GM19397 (cell line): ENCODE results near the gene SULT4A1.

ENCODE experiments used
- ATAC-seq: cut with Tn5 transposase; IDR thresholded peaks from one replicate; pipeline ENCODE4 v1.9.1; 2021; ENCODE audit warnings: mild to moderate bottlenecking, moderate library complexity; ENCODE audit not compliant: unreplicated experiment

SULT4A1 gene

DNA sequence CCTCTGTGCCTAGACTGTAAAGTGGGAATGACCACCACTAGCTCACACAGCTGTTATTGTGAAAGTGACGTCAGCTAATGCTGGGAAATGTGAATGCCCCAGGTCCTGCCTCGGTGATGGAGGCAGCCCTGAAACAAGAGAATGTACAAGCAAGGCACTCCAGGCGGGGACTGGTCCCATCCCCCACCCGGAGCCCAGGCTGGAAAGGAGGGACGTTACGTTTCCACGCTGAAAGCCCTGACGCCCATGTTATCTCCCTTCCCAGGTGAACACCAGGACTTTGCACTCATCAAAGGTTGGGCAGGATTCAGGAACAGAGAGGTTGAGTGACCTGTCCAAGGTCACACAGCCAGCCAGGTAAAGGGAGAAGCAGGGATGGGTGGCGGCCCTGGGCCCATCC lies 784 bp downstream of the SULT4A1 start:
- no peak for ATAC-seq

DNA sequence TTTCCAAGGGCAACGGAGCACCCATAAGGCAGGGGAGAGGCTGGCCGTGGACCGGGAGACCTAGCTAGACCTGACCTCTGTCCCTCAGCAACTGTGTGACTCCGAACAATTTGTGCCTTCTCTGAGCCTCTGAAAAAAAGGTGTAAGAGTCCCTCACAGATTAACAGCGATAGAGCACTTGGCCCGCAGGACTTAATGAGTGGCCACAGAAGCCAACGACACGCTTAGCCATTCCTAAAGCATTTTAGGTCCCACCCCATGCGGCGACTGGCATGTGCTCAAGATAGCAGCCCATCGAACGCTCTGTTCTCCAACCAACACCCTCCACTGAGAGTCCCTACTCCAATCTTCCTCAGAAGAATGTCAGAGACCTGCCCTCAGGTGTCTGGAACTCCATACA lies 1.5 kb downstream of the SULT4A1 start:
- no peak for ATAC-seq

DNA sequence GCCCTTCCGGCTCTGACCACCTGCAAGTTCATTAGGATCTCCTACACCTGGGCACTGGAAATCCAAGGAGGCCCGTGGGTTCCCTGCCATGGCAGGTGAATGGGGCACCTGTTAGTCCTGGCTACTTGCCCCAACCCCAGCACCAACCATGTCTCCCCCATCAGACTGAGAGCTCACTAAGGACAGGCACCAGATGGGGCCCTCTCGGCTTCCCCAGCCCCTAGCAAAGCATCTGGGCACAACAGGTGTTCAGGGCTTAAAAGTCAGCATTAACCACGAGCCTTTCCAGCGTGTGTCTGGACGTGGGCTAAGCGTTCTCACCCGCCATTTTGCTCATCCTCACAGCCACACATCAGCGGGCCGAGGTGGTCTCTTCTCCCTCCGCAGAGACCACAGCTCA lies 2.2 kb downstream of the SULT4A1 start:
- no peak for ATAC-seq

DNA sequence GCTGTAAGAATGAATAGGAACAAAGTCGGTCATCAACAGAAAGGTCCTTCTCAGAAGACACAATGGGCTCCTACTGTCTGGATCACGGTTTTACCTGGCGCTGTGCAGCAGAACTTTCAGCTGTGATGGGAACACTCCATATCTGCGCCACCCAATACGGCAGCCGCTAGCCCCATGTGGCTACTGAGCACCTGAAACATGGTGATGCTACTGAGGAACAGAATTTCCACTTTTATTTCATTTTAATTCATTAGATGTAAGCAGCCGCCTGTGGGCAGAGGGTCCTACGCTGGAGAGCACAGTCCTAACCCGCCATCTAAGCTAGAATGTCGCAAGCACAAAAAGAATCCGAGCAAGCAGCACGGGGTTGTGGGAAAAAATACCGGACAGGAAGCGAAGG lies 2.7 kb downstream of the SULT4A1 start:
- ATAC-seq = no peak

DNA sequence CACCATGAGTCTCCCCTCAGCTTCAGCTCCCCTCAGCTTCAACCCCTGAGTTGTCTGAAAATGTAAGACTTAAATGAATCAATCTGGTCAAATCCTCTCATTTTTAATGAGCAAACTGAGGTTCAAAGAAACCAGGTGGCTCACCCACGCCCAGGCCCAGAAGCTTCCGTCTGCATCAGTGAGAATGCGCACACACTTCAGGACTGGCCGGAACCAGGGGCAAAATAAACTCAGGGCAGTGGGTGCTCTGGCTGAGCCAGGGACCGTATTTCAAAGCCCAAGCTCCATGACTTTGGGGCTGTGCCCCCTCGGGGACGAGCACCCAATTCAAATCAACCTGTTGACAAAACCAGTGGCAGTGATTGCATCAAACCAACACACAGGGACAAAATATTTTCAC lies 3.1 kb downstream of the SULT4A1 start:
- ATAC-seq = no peak

DNA sequence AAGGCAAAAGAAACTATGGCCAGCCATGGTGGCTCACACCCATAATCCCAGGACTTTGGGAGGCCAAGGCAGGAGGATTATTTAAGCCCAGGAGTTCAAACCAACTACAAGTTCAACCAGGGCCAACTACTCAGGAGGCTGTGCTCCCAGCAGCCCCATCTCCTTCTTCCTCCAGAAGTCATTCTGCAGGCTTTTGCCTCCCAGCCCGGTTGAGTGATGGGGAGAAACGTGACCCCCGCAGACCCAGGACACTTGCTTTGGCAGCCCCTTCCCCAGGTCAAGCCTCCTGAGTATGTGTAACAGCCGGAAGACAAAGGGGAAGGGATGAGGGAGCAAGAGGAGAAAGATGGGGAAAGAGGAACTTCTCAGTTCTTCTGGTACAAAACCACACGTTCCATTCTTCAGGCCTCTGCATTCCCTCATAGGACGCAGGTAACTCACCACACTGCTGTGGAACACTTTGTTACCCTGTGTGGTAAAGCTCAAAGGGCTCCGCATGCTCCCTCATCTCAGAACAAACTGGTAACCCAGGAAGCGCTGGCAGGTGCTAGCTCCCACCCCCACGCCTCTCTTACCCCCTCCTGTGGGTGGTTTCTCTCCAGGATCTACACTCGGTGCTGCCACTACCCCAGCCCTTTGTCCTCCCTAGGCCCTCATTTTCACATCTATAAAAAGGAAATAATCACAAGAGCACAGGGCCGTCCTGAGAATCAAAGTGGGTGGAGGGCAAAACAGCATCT lies 4.0 kb downstream of the SULT4A1 start:
- no peak for ATAC-seq

DNA sequence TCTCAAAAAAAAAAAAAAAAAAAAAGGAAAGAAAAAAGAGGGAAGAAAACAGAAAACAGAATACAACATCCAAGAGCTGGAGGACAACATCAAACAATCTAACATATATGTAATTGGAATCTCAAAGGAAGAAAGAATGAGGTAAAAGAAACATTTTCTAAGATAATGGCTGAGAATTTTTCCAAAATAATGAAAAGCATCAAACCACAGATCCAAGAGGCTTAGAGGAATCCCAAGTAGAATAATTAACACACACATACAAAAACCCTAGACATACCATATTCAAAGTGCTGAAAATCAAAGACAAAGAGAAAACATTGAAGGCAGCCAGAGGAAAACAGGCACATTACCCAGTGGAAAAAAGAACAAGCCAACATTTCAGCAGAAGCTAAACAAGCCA lies 4.9 kb downstream of the SULT4A1 start:
- ATAC-seq = no peak

DNA sequence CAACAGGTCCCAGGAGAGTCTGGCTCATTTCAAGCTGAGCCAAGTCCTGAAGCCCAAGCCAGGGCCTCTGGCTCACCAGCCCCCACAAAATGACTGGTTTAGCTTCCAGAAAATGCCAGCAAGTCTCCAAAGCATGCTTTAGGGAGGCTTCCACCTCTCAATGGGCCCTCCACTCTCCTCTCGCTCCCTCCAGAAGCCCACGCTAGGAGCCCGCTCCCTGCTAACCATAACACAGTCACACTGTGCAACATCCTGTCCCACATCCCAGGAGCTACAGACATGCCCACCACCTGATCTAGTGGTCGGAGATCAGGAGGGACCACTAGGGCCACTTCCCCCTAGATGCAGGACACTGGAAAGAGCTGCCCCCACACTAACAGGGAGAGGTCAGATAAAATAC lies 6.9 kb downstream of the SULT4A1 start:
- ATAC-seq = no peak

DNA sequence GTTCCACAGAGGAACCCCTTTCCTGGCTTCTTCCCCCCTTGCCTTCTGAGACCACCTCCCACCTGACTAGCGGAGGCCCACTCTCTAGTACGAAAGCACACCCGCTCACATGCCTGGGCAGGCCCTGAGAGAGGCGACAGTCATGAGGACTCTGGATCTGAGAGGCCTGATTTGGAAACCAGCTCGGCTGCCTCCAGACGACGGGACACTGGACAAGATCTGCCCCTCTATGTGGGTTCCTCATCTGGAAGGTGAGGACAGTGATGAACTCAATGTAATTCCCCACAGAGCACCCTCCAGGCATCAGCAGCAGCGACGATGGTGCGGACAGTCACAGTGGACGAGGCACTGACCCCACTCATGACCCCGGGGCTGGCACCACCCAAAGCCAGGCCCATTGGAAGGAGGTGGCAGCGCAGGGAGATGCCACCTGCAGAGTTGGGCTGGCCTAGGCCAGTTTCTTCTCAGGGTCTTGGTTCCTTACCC lies 7.5 kb downstream of the SULT4A1 start:
- ATAC-seq = no peak

DNA sequence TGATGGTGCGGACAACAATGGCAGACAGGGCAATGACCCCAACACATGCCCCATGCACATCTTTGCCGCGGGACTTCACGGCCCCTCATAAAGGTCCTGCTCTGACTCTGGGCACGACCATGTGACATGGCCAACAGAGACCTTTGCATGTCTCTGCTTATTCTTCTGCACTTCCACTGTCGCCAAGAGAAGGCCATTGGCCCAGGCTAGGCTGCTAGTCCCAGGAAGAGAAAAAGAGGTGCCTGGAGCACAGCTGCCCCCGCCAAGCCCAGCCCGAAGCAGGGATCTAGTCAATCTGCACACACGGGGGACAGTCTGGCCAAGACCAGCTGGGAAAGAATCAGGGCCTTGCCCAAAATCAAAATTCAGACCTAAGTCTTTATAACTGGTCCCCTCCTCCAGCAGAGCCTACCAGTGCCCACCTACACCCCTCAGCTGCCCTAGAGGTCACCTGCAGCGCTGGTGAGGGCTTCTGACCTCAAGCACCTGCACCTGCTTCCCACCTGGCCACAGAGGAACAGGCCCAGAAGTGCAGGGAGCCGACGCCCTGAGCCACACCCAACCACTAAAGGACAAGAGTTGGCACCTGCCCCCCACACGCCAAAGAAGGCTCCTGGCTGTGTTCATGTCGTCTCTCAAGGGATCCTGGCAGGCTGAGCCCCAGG lies 8.1 kb downstream of the SULT4A1 start:
- no peak for ATAC-seq

DNA sequence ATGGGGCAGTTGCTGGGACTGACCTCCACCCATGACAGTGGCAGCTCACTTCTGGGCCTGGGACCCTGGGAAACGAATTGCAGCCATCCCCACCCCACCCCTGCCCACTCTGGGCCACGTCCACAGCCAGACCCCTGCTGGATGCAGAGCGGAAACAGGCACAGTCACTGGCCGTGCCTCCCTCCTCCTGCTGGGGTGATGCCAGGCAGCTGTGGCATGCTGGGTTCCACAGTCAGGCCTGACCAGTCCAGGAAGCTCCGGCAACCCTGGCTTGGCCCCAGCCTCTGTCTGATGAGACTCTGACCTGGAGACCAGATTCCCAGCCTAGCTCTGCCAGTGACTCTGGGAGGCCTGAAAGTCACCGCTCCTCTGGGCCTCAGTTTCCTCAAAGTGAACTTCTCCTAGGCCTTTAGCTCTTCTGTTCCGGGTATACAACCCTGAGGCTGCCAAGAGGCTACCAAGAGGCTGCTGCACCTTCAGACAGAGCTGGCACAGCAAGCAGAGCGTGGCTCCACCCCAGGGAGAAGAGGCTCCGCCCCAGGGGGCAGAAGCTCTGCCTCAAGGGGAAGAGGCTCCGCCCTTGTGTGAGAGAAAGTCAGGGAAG lies 8.9 kb downstream of the SULT4A1 start:
- no peak for ATAC-seq

DNA sequence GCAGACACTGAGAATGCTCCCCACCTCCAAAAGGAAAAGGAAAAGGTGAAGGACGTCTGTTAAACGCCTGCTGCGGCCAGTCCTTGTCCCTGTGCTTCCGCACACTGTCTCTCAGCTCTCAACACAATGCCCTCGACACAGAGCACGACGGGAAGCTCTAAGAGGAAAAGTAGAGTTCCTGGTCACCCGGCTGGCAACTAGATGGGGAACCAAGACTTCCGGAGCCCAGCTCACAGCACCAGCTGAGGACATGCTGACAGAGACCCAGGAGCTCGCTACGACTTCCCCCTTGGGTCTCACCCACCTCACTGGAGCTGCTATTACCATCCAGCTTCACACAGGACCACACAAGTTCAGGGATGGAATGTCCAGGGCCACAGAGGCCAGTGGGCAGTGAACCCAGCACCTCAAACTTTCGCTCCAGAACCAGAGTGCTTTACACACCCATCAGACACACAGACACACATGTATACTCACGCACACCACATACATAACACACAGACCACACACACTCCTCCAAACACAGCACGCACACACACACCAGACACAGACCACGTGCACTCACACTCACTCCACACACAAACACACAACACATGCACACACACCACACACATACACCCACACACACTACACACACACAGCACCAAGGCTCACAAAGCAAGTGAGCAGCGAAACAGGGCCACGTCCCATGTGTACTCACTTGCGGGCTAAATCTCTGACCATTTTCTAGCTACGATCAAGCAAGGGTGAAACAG lies 9.6 kb downstream of the SULT4A1 start:
- no peak for ATAC-seq

DNA sequence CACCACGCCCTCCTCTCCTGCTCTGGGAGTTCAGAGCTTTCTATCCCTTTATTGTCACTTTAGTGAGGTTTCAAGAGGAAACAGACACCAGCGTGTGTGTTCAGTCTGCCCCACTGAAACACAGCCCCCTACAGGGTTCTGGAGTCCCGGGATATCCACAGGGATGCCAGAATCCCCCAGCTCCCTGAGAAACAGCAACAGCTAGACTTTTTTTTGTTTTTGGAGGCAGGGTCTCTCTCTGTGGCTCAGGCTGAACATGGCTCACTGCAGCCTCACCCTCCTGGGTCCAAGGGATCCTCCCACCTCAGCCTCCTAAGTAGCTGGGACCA lies 10.4 kb downstream of the SULT4A1 start:
- ATAC-seq = no peak

DNA sequence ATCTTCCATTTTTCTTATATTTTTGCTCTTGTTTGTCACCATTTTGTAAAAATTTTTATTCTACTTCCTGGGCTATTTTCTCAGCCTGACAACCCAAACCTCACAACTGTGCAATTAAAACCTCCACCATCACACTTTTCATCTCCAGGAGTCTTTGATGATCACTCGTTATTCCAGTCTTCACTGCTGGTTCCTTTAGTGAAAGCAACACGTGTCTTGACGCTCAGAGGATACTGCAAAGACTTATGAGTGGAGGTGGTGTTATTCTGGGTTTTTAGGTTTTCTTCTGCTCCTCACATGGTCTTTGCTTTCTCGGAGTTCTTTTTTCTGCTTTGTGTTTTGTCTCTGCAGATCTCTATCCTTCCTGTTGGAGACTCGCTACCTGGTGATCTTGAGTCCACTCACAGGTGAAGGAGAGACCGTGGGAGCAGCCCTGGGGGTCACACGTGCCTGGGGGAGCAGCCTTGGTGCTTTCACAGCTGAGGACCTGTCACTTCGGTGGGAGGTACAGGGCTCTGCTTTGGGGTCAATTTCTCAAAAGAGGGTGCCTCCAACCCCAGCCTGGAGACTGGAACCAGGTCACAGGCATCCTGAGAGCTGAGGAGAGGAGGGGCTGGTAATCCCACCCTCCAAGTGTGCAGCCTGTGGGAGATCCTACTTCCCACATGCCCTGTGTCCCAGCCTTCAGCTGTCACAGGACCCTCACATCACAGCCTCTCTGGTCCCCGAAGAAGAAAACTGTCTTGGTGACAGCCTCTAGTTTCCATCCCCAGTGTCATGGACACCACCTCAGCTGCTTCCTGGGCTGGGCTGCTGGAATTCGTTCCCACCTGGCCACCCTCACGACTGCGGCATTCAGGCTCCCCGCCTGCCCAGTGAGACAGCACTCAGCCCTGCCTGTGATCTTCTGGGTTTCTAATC lies 11.0 kb downstream of the SULT4A1 start:
- no peak for ATAC-seq

DNA sequence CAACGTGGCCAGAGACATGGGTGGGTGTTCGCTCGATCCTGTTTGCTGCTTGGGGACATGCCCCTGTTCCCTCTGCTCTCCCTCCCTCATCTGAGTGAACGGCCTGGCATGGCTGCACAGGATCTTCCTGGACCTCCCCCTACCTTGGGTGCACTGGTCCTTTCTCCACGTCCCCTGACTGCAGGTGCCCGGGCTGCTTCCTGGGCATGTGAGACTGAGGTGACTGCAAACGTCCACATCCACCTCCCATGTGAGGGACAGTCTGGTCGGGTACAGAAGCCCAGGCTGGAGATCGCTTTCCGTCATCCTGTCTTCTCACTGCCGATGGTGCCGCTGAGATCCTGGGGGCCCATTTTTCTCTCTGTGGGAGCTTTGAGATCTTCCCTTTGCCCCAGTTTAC lies 11.8 kb downstream of the SULT4A1 start:
- ATAC-seq = no peak

DNA sequence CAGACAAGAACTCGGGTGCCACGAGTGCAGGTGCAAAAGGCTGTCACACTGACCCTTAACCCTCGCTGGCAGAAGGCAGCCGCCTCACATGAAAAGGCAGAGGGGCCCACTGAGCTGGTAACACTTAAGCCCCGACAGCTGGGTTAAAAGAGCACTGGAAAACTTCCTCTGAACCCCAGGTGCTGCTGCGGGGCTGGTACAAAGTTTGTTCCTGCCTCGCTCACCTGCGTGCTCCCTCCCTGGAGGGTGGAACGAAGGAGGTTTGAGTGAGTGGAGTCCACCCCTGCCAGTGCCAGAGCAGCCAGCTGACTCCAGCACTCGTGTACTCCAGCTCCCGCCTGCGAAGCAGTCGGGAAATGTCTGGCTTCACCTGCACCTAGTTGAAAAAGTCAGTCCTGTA lies 12.6 kb downstream of the SULT4A1 start:
- no peak for ATAC-seq

DNA sequence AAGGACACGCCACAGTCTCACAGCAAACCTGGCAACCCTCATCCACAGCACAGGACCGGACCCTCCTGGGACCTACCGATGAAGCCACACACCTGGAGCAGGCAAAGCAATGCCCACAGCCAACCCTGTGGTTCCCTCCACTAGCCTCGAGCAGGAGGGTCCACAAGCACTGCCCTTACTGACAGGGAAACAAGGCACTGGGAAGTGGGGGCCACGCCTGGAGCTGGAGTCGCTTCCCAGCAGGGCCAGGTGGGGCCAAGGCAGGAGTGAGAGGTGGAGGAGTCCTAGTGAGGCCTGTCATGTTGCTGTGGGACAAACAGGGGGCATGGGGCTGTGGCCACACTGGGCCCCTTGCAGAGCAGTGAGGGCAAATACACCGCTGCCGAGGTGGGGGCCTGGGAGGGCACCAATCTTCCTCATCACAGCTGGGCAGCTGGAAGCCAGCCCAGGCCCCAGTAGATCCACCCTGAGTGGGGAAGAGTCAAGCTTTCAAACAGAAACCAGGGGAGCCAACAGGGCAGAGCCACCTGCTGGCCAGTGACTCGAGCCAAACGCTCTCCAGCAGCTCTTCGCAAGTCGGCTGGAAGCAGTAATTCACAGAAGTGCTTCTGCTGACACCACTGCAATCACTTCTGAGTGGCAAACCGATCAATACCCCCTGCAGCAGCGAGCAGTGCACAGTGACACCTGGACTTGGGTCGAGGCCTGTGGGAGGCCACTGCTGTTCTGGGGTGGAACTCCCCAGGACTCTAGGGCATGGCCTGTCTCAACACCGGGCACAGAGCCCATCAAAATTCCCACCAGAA lies 13.7 kb downstream of the SULT4A1 start:
- ATAC-seq = no peak

DNA sequence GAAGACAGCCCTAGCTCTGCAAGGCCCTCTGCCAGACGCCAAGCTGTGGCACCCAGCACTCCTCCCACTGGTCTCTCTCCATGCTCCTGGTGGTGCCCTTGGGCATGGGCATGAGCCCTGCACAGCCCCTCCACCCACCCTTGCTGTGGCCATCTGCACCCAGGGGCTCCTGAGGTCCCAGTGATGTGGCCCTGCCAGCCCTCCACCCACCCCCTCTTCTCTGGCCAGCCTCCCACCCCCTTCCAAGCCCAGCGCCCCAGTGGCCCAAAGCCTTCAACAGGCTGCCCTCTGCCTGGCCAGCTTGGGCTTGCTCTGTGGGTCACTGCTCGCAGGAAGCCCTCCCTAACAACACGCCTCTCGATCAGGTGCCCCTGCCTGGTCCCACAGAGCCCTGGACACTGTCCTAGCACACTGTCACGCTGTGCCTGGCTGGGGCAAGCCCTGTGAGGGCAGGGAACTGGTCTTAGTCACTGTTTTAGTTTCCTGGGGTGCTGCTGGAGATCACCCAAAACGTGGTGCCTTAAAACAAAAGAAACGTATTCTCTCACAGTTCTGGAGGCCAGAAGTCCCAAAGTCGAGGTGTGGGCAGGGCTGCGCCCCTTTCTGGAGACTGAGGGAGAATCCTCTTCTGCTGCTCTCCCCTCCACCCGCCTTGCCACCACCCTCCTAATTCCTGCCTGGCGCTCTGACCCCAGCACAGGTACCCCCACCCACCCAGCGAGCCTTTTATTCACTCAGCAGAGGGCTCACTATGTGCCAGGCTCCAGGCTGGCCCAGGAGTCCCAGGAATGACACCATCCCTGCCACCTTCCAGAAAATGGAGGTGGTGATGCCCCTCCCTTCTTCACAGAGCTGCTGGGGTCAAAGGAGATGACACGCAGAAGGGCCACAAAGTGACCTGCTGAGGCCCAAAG lies 14.7 kb downstream of the SULT4A1 start:
- no peak for ATAC-seq

DNA sequence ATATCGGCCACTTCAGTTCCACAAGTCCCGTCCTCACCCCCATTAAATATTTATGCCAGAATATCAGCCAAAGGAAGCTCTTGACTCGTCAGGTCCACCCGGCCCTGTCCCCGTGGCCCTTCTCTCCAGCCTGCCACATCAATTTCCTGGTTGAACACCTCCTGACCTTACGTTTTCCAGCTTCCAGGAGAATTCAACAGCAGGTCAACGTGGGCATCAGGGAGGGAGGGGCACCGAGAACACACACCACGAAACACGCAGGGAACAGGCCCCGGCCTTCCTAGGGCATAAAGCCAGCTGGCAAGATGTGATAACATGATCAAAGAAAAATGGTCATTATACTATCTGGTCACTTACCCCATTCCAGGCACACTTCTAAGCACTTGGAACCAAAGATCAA lies 15.3 kb downstream of the SULT4A1 start:
- no peak for ATAC-seq
